Neuron (in vitro differentiated cells): ENCODE measurements around the gene PDCD11.

Experiments
- H2AFZ ChIP-seq: one replicate; pipeline ENCODE4 v1.6.1; 2013; ENCODE audit warnings: low read depth, mild to moderate bottlenecking, inconsistent platforms, low read length, moderate library complexity
- H3K27me3 ChIP-seq: one replicate; pipeline ENCODE4 v1.6.1; 2013; ENCODE audit warnings: low read length; ENCODE audit not compliant: insufficient read depth
- H3K36me3 ChIP-seq: one replicate; pipeline ENCODE4 v1.6.1; 2013; ENCODE audit warnings: low read length; ENCODE audit not compliant: insufficient read depth
- H3K4me1 ChIP-seq: one replicate; pipeline ENCODE4 v1.6.1; 2013; ENCODE audit warnings: low read length; ENCODE audit not compliant: insufficient read depth
- H3K4me3 ChIP-seq: 2 replicates; pipeline ENCODE4 v1.5.1; 2013; ENCODE audit warnings: mild to moderate bottlenecking, low read length, moderate library complexity
- H3K9me3 ChIP-seq: one replicate; pipeline ENCODE4 v1.6.1; 2013; ENCODE audit warnings: low read length

Gene PDCD11

DNA sequence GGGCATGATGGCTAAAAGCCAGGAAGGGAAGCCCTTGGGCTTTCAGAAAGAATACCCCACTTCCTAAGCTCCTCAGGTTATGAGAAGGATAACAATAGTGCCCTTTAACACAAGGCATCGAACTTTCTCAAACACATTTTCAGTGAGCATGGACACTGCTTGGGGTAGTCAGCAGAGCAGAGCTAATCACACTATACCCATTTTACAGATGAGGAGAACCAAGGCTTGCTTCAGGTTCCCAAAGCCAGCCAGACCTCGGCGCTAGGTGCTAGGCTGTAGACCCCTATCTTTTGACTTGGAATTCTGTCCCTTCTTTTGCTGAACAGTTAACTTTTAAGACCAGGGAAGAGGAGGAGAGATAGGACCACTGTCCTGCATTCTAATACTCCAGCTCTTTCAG, 98.9 kb downstream of the PDCD11 start:
- H3K36me3 ChIP-seq, result no peaks in the 10 kb centered on the region
- no peaks in the 10 kb centered on the region for H3K9me3 ChIP-seq
- no peak overlapping the region for H2AFZ ChIP-seq
- H3K27me3 ChIP-seq, result peaks cover 43% of the 10 kb centered on the region
- peaks cover 16% of the 10 kb centered on the region for H3K4me1 ChIP-seq
- no peak overlapping the region for H3K4me3 ChIP-seq
